Measurements from ENCODE around the gene KRTAP29-1.

GRCh38 chr17:41263212-41263611, 39.4 kb downstream of the KRTAP29-1 start:
- TF ChIP-seq BACH2 (CRISPR knock-in tag; IDR thresholded peaks at IDR 0.05; ENCODE audit: borderline replicate concordance) (no peak), POU6F1 (CRISPR knock-in tag; IDR thresholded peaks at IDR 0.05; ENCODE audit: borderline replicate concordance, low read depth) (no peak), ARNTL (CRISPR knock-in tag; IDR thresholded peaks at IDR 0.05; ENCODE audit: borderline replicate concordance, low read depth) (no peak)
